ENCODE results near the gene PRKCB.
"Not testable (repeated sequence)": the region's sequence is repeated elsewhere in the genome, so short reads cannot be mapped to it uniquely, and the experiment has no call there.

PRKCB gene

GRCh38 chr16:24005577-24005976 is 169.8 kb downstream of the PRKCB start:
- DNase-seq (ENCODE audit: low read depth, low spot score): no peak

- DNase-seq (ENCODE audit: low read depth, low spot score): no peak
Observed at GRCh38 chr16:24007391-24007790, 171.6 kb downstream of the PRKCB start.

- DNase-seq (ENCODE audit: low read depth, low spot score): no peak
Observed at GRCh38 chr16:24007934-24008333, 172.2 kb downstream of the PRKCB start.

GRCh38 chr16:24009098-24009497 is 173.3 kb downstream of the PRKCB start:
- DNase-seq (ENCODE audit: low read depth, low spot score): no peak

- DNase-seq (ENCODE audit: low read depth, low spot score): no peak
Observed at GRCh38 chr16:24009955-24010354, 174.2 kb downstream of the PRKCB start.

GRCh38 chr16:24010440-24011089 is 174.8 kb downstream of the PRKCB start:
- DNase-seq (ENCODE audit: low read depth, low spot score): peak; percentile 58

GRCh38 chr16:24011237-24011636 is 175.5 kb downstream of the PRKCB start:
- DNase-seq (ENCODE audit: low read depth, low spot score): no peak

- no peak for DNase-seq (ENCODE audit: low read depth, low spot score)
Observed at GRCh38 chr16:24013054-24013636, 177.4 kb downstream of the PRKCB start.

- DNase-seq (ENCODE audit: low read depth, low spot score): peak; percentile 31
Observed at GRCh38 chr16:24013864-24014645, 178.3 kb downstream of the PRKCB start.

- not testable (repeated sequence) for DNase-seq (ENCODE audit: low read depth, low spot score)
Observed at GRCh38 chr16:24014955-24015354, 179.2 kb downstream of the PRKCB start.

GRCh38 chr16:24015923-24016322 is 180.1 kb downstream of the PRKCB start:
- no peak for DNase-seq (ENCODE audit: low read depth, low spot score)

GRCh38 chr16:24018485-24018884 is 182.7 kb downstream of the PRKCB start:
- no peak for DNase-seq (ENCODE audit: low read depth, low spot score)

- DNase-seq (ENCODE audit: low read depth, low spot score): no peak
Observed at GRCh38 chr16:24022797-24023196, 187.0 kb downstream of the PRKCB start.

- no peak for DNase-seq (ENCODE audit: low read depth, low spot score)
Observed at GRCh38 chr16:24023621-24024020, 187.8 kb downstream of the PRKCB start.

GRCh38 chr16:24024971-24025370 is 189.2 kb downstream of the PRKCB start:
- DNase-seq (ENCODE audit: low read depth, low spot score): no peak

GRCh38 chr16:24027466-24027865 is 191.7 kb downstream of the PRKCB start:
- no peak for DNase-seq (ENCODE audit: low read depth, low spot score)

- not testable (repeated sequence) for DNase-seq (ENCODE audit: low read depth, low spot score)
Observed at GRCh38 chr16:24029841-24030240, 194.1 kb downstream of the PRKCB start.

- DNase-seq (ENCODE audit: low read depth, low spot score): no peak
Observed at GRCh38 chr16:24035127-24035842, 199.5 kb downstream of the PRKCB start.

- no peak for DNase-seq (ENCODE audit: low read depth, low spot score)
Observed at GRCh38 chr16:24036038-24036543, 200.3 kb downstream of the PRKCB start.

GRCh38 chr16:24036614-24037013 is 200.8 kb downstream of the PRKCB start:
- DNase-seq (ENCODE audit: low read depth, low spot score): no peak

- no peak for DNase-seq (ENCODE audit: low read depth, low spot score)
Observed at GRCh38 chr16:24037335-24037734, 201.6 kb downstream of the PRKCB start.

Data from activated naive CD8-positive, alpha-beta T cell treated with anti-CD3 and anti-CD28 coated beads, Interleukin-2, amount 50 U/mL, for 16 hours (primary cell).